GM12878 (cell line): ENCODE data around the gene ANKRD24. TPM values are rescaled to one million over a fixed set of nuclear protein-coding genes. Genes with fewer than 3 reads are reported as not detected.

ENCODE experiments used
- ATAC-seq: fragments of 200-7000 bp; cut with Tn5 transposase; 3 replicates; pipeline ENCODE4 v1.9.1; 2020; ENCODE audit warnings: mild to moderate bottlenecking, moderate library complexity
- BruUV-seq: library from RNA; stranded (reverse); fragments of 400-500 nt; replicated peaks from 2 replicates; lab custom pipeline; 2021; lab: Mats Ljungman, UMichigan
- CTCF ChIA-PET: fragments of 300-600 bp; sonication (Branson Sonifier 250); formaldehyde crosslinking; extraction: SDS; loops from one replicate; lab custom pipeline; 2021; ENCODE audit warnings: inconsistent platforms; lab: Yijun Ruan, JAX
- POLR2A ChIA-PET: fragments of 350-600 bp; formaldehyde crosslinking; extraction: SDS; loops from one replicate; lab custom pipeline; 2021; ENCODE audit warnings: inconsistent platforms; lab: Charles Lee
- RAD21 ChIA-PET: fragments of 300-600 bp; sonication (Branson Sonifier 250); formaldehyde crosslinking; loops from one replicate; lab custom pipeline; 2023; ENCODE audit warnings: antibody characterized with exemption; ENCODE audit not compliant: unreplicated experiment; lab: Charles Lee
- SMC1A ChIA-PET: fragments of 300-600 bp; sonication (Branson Sonifier 250); formaldehyde crosslinking; loops from one replicate; lab custom pipeline; 2023; ENCODE audit not compliant: unreplicated experiment, uncharacterized antibody; lab: Charles Lee
- DNase-seq: peaks from one replicate; pipeline ENCODE4 v3.0.0-alpha.2; 2011; ENCODE audit warnings: low read depth, low spot score
- FAIRE-seq: peaks from 3 replicates; lab custom pipeline; 2011; peaks lifted over from hg19 to GRCh38; lab: Jason Lieb, UNC
- H2AFZ ChIP-seq: 2 replicates; pipeline ENCODE4 v1.6.0; 2011; ENCODE audit warnings: low read depth, low read length, control low read depth; ENCODE audit not compliant: control insufficient read depth
- H3K27ac ChIP-seq: 2 replicates; pipeline ENCODE4 v1.5.1; 2011; ENCODE audit warnings: control low read depth; ENCODE audit not compliant: control insufficient read depth, insufficient read depth
- H3K27me3 ChIP-seq, 2 experiments: replicated peaks in 1 of 2; 2 replicates each; pipeline versions ENCODE4 v1.6.0 to v1.6.1; 2011; ENCODE audit warnings: low read length in 1 of 2; ENCODE audit not compliant: control insufficient read depth in 2 of 2, insufficient read depth in 2 of 2
- H3K36me3 ChIP-seq, 2 experiments: 2 replicates each; pipeline ENCODE4 v1.5.1; 2011; ENCODE audit warnings: low read length in 1 of 2; ENCODE audit not compliant: control insufficient read depth in 2 of 2, insufficient read depth in 2 of 2
- H3K4me1 ChIP-seq: 2 replicates; pipeline ENCODE4 v1.6.1; 2011; ENCODE audit warnings: mild to moderate bottlenecking, low read length, moderate library complexity, mixed read lengths; ENCODE audit not compliant: control insufficient read depth, insufficient read depth
- H3K4me2 ChIP-seq: 2 replicates; pipeline ENCODE4 v1.6.0; 2011; ENCODE audit warnings: control low read depth; ENCODE audit not compliant: control insufficient read depth, insufficient read depth
- H3K4me3 ChIP-seq: fragments of 200-600 bp; sonication (generic); 2 replicates; pipeline ENCODE4 v1.5.1; 2016
- H3K79me2 ChIP-seq: 2 replicates; pipeline ENCODE4 v1.6.0; 2011; ENCODE audit warnings: low read length; ENCODE audit not compliant: control insufficient read depth, insufficient read depth
- H3K9ac ChIP-seq: 2 replicates; pipeline ENCODE4 v1.8.0; 2011; ENCODE audit warnings: low read length, control low read depth, mixed read lengths; ENCODE audit not compliant: control insufficient read depth, insufficient read depth
- H3K9me3 ChIP-seq: replicated peaks from 3 replicates; pipeline ENCODE4 v1.5.1; 2011; ENCODE audit warnings: mild to moderate bottlenecking, low read length; ENCODE audit not compliant: control insufficient read depth, insufficient read depth
- H4K20me1 ChIP-seq: 2 replicates; pipeline ENCODE4 v1.6.0; 2011; ENCODE audit not compliant: control insufficient read depth, insufficient read depth
- CEBPZ ChIP-seq: fragments of 150-350 bp; IDR thresholded peaks from 2 replicates; pipeline ENCODE4 v1.6.1; 2016; ENCODE audit warnings: low read depth, low read length
- CTCF ChIP-seq, 3 experiments: IDR thresholded peaks in 2 of 3; conservative IDR thresholded peaks in 1 of 3; 2 replicates each; pipeline ENCODE4 v1.5.1; 2011; ENCODE audit warnings: low read depth in 3 of 3, low read length in 3 of 3, mild to moderate bottlenecking in 3 of 3, control low read depth in 2 of 3, moderate library complexity in 2 of 3, inconsistent platforms in 1 of 3, mixed read lengths in 1 of 3; ENCODE audit not compliant: control insufficient read depth in 2 of 3, insufficient read depth in 1 of 3; ENCODE audit errors: extremely low read depth in 1 of 3
- IKZF1 ChIP-seq: fragments of 450-650 bp; conservative IDR thresholded peaks from 2 replicates; pipeline ENCODE4 v1.6.1; 2017; ENCODE audit warnings: antibody characterized with exemption, mild to moderate bottlenecking
- MLLT1 ChIP-seq: fragments of 450-650 bp; IDR thresholded peaks from 2 replicates; pipeline ENCODE4 v1.6.1; 2016; ENCODE audit warnings: mild to moderate bottlenecking
- ZNF687 ChIP-seq: fragments of 450-650 bp; IDR thresholded peaks from 2 replicates; pipeline ENCODE4 v1.6.1; 2017; ENCODE audit warnings: mild to moderate bottlenecking, moderate library complexity
- WGBS: methylation state at CpG from one replicate; pipeline ENCODE4 v1.1.6; 2016; ENCODE audit warnings: low lambda C conversion rate; ENCODE audit not compliant: insufficient replicate concordance, insufficient coverage; ENCODE audit errors: missing lambda C conversion rate; 5-methylcytosine and 5-hydroxymethylcytosine counted together
- in situ Hi-C: fragments of 300-500 bp; cut with MboI; formaldehyde crosslinking; loops from 9 replicates; pipeline ENCODE4 v1.14.3; 2018; ENCODE audit warnings: mixed read lengths
- intact Hi-C: fragments of 100-400 bp; cut with micrococcal nuclease; formaldehyde crosslinking; loops from one replicate; pipeline ENCODE4 v1.14.2; 2022; ENCODE audit not compliant: unreplicated experiment
- polyA plus RNA-seq, 11 experiments: library from polyadenylated mRNA; depleted of rRNA in 4 of 11; unstranded in 6 of 11; stranded (reverse) in 5 of 11; fragments of >200 nt; fragmentation: Nextera tagmentation in 4 of 11; fragmentation: Illumina TruSeq in 1 of 11; extraction: Ambion mirVana in 4 of 11; extraction: Trizol in 1 of 11; gene quantifications; 1 replicate in 1 of 11; 2 replicates in 10 of 11; pipeline versions ENCODE4 v1.2.1 to v1.2.3, GENCODE V29; 2011 to 2016; ENCODE audit warnings: inconsistent platforms in 2 of 11, missing spikeins in 2 of 11, low read depth in 1 of 11
- total RNA-seq, 4 experiments: library from RNA; depleted of rRNA in 3 of 4; stranded (reverse); fragments of >200 nt in 3 of 4; fragmentation: Illumina TruSeq in 1 of 4; extraction: Trizol in 1 of 4; gene quantifications; 2 replicates each; pipeline versions ENCODE4 v1.2.1 to v1.2.3, GENCODE V29; 2013 to 2021

ANKRD24 gene
- total and polyA plus RNA-seq, 10 of the 15 experiments (the other 5 are each of a cell fraction or from before 2014, with no cell fraction given), result 0.02 to 0.59 (median 0.35) TPM; not detected in 1

DNA sequence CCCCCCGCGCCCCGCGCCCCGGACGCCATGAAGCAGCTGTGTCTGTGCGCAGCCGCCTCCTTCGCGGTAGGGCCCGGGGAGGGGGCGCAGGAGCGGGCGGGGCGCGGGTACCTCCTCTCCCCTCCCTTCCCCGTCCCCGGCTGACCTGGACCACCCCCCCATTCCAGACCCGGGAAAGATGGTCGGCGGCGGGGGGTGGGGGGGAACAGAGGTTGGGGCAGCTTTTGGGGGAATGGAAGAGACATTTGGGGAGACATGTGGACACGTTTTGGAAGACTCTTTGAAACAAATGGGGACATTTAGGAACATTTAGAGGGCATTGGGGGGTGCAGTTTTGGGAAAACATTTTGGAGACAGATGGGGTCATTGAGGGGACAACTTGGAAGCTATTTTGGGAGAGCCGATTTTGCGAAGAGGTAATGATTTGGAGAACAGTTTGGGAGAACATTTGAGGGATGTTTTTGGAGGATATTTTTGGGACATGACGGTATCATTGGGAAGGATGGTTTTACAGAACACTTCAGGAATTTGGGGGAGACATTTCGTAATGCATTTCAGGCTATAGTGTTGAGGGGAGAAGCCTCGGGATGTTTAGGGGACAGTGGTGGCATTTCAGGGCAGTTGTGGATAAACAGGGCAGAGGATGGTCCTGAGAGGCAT lies 16.1 kb downstream of the ANKRD24 start (continued):
- TF ChIP-seq ZNF687 (no peak), MLLT1 (no peak), IKZF1 (no peak)
- TF ChIP-seq, all 136 proteins: peak for 0

- CTCF ChIA-PET, result interaction anchor here (0.8 to 6.3 kb wide), 4 partner anchors 9 to 214 kb away, joined by 3 to 63 read pairs (median 9); no protein-coding TSS in a partner anchor
- Histone ChIP-seq H3K27ac (no peak overlapping the region), H3K27me3 (no peaks in the 10 kb centered on the region; a peak in 1 of 4 replicates), H2AFZ (no peak overlapping the region), H3K4me1 (no peaks in the 10 kb centered on the region), H3K9me3 (no peaks in the 10 kb centered on the region; the same call in 2 of the 3 replicates), H3K9ac (no peak overlapping the region), H3K79me2 (no peaks in the 10 kb centered on the region), H3K4me3 (no peak overlapping the region), H4K20me1 (no peaks in the 10 kb centered on the region), H3K4me2 (no peak overlapping the region), H3K36me3 (no peaks in the 10 kb centered on the region)
- RAD21 ChIA-PET, result no interaction called here
- TF ChIP-seq CEBPZ, result no peak
- 0 out of 6 replicates have a peak, but pooled peaks of 1 of the 3 experiments have one; percentile 7 for TF ChIP-seq CTCF (IDR thresholded peaks at IDR 0.05 in 2 of 3, conservative IDR thresholded peaks at IDR 0.05 in 1 of 3; ENCODE audit: control insufficient read depth in 2 of 3, extremely low read depth in 1 of 3, insufficient read depth in 1 of 3, low read depth in 3 of 3, low read length in 3 of 3)
- 47% methylated on average over 32 of the region's 33 CpGs for WGBS
- ATAC-seq (no peak), DNase-seq (no peak), FAIRE-seq (no peak)
- intact Hi-C loops, result loop anchor here (5.0 kb wide), 3 partner anchors 32 to 487 kb away; partner anchors contain the start of gene EEF2
- no TSS peak for BruUV-seq
- in situ Hi-C loops, result loop anchor here (10.0 kb wide), 1 partner anchor 535 kb away; no protein-coding TSS in a partner anchor
- SMC1A ChIA-PET, result no interaction called here
- POLR2A ChIA-PET, result interaction anchor here (0.6 to 1.4 kb wide), 3 partner anchors 8 to 270 kb away, joined by 3 to 4 read pairs (median 3); no protein-coding TSS in a partner anchor
Observed at GRCh38 chr19:4199699-4200293, 17.3 kb downstream of the ANKRD24 start.
